HFFc6 (cell line): ENCODE results near the gene CLEC4C. TPM values are rescaled to one million over a fixed set of nuclear protein-coding genes. Genes with fewer than 3 reads are reported as not detected.
"Not testable (repeated sequence)": the region's sequence is repeated elsewhere in the genome, so short reads cannot be mapped to it uniquely, and the experiment has no call there.

Experiments
- DNase-seq: peaks from one replicate; pipeline ENCODE4 v3.0.0-alpha.2; 2018
- H3K27ac Mint-ChIP-seq: 2 replicates; pipeline ENCODE4 v1.8.0; 2020; ENCODE audit warnings: mild to moderate bottlenecking, mixed read lengths
- H3K27me3 Mint-ChIP-seq: 2 replicates; pipeline ENCODE4 v1.8.0; 2021; ENCODE audit warnings: mild to moderate bottlenecking, moderate library complexity, mixed read lengths; ENCODE audit not compliant: insufficient read depth
- H3K36me3 Mint-ChIP-seq: 2 replicates; pipeline ENCODE4 v1.8.0; 2021; ENCODE audit warnings: low read depth, mixed read lengths
- H3K4me1 Mint-ChIP-seq: 2 replicates; pipeline ENCODE4 v1.8.0; 2020; ENCODE audit warnings: low read depth, mixed read lengths
- H3K4me3 Mint-ChIP-seq: 2 replicates; pipeline ENCODE4 v1.8.0; 2020; ENCODE audit warnings: mild to moderate bottlenecking, moderate library complexity, mixed read lengths
- H3K9me3 Mint-ChIP-seq: 2 replicates; pipeline ENCODE4 v1.8.0; 2020; ENCODE audit warnings: mild to moderate bottlenecking, mixed read lengths
- total RNA-seq, 6 experiments: library from RNA; stranded (reverse); fragmentation: NEBNext Ultra II Directional; extraction: Animal tissue kit (Norgen Biotek cat#: 25700); gene quantifications; 2 replicates in 1 of 6; 3 replicates in 5 of 6; pipeline ENCODE4 v1.2.3, GENCODE V29; 2021
- TF ChIP-seq, protein P1 (sequence below): fragments of 200-600 bp; sonication (generic); IDR thresholded peaks from 2 replicates; pipeline ENCODE4 v1.5.0; 2021; ENCODE audit warnings: antibody characterized with exemption, mild to moderate bottlenecking

CLEC4C gene
- total RNA-seq, 6 experiments from 2014 or later: not detected

DNA sequence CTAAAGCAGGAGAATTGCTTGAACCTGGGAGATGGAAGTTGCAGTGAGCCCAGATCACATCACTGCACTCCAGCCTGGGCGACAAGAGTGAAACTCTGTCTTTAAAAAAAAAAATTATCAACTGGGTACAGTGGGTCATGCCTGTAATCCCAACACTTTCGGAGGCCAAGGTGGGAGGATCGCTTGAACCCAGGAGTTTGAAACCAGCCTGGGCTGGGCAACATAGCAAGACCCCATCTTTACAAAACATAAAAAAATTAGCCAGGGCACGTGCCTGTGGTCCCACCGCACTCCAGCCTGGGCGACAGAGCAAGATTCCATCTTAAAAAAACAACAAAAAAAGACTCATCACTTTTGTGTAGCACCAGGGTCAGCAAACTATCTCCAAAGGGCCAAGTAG lies 34.9 kb upstream of the CLEC4C start:
- no peaks in the 10 kb centered on the region for H3K9me3 Mint-ChIP-seq
- no peak for DNase-seq
- TF ChIP-seq, protein P1, sequence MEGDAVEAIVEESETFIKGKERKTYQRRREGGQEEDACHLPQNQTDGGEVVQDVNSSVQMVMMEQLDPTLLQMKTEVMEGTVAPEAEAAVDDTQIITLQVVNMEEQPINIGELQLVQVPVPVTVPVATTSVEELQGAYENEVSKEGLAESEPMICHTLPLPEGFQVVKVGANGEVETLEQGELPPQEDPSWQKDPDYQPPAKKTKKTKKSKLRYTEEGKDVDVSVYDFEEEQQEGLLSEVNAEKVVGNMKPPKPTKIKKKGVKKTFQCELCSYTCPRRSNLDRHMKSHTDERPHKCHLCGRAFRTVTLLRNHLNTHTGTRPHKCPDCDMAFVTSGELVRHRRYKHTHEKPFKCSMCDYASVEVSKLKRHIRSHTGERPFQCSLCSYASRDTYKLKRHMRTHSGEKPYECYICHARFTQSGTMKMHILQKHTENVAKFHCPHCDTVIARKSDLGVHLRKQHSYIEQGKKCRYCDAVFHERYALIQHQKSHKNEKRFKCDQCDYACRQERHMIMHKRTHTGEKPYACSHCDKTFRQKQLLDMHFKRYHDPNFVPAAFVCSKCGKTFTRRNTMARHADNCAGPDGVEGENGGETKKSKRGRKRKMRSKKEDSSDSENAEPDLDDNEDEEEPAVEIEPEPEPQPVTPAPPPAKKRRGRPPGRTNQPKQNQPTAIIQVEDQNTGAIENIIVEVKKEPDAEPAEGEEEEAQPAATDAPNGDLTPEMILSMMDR: no peak
- H3K36me3 Mint-ChIP-seq: no peaks in the 10 kb centered on the region
- H3K4me1 Mint-ChIP-seq: no peaks in the 10 kb centered on the region
- no peak overlapping the region for H3K27ac Mint-ChIP-seq
- H3K4me3 Mint-ChIP-seq: no peak overlapping the region
- H3K27me3 Mint-ChIP-seq: peaks cover 16% of the 10 kb centered on the region

DNA sequence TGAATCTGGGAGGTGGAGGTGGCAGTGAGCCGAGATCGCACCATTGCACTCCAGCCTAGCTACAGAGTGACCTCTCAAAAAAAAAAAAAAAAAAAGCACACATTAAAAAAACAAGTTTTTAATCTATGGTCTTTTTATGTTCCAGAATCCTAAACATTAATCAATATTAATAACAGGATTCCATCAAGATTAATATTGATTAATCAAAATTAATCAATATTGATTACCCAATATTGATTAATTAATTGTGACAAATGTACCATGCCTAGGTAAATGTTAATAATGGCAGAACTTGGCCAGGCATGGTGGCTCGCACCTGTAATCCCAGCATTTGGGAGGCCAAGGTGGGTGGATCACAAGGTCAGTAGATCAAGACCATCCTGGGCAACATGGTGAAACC lies 34.1 kb upstream of the CLEC4C start:
- no peak overlapping the region for H3K27ac Mint-ChIP-seq
- no peaks in the 10 kb centered on the region for H3K36me3 Mint-ChIP-seq
- H3K27me3 Mint-ChIP-seq: peaks cover 11% of the 10 kb centered on the region
- H3K4me1 Mint-ChIP-seq: no peaks in the 10 kb centered on the region
- H3K4me3 Mint-ChIP-seq: no peak overlapping the region
- no peak for DNase-seq
- H3K9me3 Mint-ChIP-seq: no peaks in the 10 kb centered on the region
- TF ChIP-seq, protein P1: no peak

DNA sequence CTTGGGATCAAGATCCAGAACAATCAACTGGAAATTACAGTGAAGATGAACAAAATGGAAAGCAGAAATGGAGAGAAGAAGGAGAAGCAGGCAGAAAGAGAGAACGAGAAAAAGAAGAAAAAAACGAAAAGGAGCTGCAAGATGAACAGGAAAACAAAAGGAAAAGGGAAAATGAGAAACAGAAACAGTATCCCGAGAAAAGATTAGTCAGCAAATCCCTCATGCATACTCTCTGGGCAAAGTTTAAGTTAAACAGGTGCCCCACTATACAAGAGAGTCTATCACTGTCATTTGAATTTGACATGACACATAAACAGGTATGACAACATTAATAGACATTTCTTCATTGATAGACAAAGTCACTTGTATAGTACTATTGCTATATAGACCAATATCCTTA lies 22.8 kb upstream of the CLEC4C start:
- TF ChIP-seq, protein P1: no peak
- no peak for DNase-seq
- Mint-ChIP-seq H3K36me3 (no peaks in the 10 kb centered on the region), H3K9me3 (no peaks in the 10 kb centered on the region; the same call in 1 of the 2 replicates), H3K27me3 (no peaks in the 10 kb centered on the region), H3K27ac (no peak overlapping the region), H3K4me1 (no peaks in the 10 kb centered on the region), H3K4me3 (peak overlapping the region; percentile 14; the same call in 1 of the 2 replicates)

DNA sequence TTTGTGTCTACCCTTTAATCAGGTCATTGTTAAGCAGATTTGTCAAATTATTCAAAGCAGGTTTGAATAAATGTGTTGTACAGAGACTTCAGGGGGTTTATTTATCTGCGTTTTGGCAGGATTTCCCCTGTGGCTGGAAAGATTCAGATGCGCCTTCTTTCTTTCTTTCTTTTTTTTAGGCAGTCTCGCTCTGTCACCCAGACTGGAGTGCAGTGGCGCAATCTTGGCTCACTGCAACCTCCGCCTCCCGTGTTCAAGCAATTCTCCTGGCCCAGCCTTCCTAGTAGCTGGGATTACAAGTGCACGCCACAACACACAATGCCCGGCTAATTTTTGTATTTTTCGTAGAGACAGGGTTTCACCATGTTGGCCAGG lies 11.6 kb upstream of the CLEC4C start:
- H3K9me3 Mint-ChIP-seq: peaks cover 4% of the 10 kb centered on the region; the same call in 1 of the 2 replicates
- no peak for DNase-seq

DNA sequence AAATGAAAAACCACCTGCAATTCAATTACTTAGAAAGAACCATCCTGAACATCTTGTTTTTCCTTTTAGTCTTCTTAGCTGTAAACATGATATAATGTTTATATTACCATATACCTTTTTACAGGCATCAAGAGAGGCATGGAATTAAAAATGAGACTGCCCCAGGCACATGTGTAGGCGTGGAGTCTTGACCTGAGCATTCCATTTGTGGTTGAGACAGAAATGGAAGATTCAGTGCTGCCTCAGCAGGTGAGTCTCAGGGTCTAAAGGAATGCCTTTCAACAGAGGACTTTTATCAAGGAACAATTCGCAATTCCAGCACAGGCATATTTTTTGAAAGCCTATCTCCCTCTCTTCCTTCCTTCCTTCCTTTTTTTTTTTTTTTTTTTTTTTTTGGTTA lies 9.8 kb upstream of the CLEC4C start:
- no peak overlapping the region for H3K27ac Mint-ChIP-seq

More for the DNA sequence above, 11.6 kb upstream of the CLEC4C start:
- TF ChIP-seq, protein P1: no peak
- no peak overlapping the region for H3K4me3 Mint-ChIP-seq
- H3K36me3 Mint-ChIP-seq: no peaks in the 10 kb centered on the region
- peaks cover 4% of the 10 kb centered on the region for H3K27me3 Mint-ChIP-seq
- no peak overlapping the region for H3K27ac Mint-ChIP-seq
- H3K4me1 Mint-ChIP-seq: no peaks in the 10 kb centered on the region

DNA sequence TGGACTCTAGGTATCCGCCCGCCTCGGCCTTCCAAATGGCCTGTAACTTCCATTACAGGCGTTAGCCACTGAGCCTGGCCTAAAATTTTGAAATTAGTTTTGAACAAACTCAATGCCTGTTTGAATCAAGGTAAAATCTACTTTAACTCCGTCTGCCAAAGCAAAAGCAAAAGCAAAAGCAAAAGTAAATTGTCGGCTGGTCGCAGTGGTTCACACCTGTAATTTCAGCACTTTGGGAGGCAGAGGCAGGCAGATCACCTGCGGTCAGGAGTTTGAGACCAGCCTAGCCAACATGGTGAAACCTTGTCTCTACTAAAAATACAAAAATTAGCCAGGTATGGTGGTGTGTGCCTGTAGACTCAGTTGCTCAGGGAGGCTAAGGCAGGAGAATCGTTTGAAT lies 8.5 kb upstream of the CLEC4C start:
- not testable (repeated sequence) for DNase-seq, H3K36me3 Mint-ChIP-seq, H3K4me1 Mint-ChIP-seq, H3K27me3 Mint-ChIP-seq, H3K27ac Mint-ChIP-seq, H3K9me3 Mint-ChIP-seq, H3K4me3 Mint-ChIP-seq

More for the DNA sequence above, 9.8 kb upstream of the CLEC4C start:
- Mint-ChIP-seq H3K27me3 (no peaks in the 10 kb centered on the region; the same call in none of the 2 replicates), H3K4me3 (no peak overlapping the region), H3K9me3 (no peaks in the 10 kb centered on the region), H3K4me1 (no peaks in the 10 kb centered on the region), H3K36me3 (no peaks in the 10 kb centered on the region)
- no peak for DNase-seq
- TF ChIP-seq, protein P1: no peak

DNA sequence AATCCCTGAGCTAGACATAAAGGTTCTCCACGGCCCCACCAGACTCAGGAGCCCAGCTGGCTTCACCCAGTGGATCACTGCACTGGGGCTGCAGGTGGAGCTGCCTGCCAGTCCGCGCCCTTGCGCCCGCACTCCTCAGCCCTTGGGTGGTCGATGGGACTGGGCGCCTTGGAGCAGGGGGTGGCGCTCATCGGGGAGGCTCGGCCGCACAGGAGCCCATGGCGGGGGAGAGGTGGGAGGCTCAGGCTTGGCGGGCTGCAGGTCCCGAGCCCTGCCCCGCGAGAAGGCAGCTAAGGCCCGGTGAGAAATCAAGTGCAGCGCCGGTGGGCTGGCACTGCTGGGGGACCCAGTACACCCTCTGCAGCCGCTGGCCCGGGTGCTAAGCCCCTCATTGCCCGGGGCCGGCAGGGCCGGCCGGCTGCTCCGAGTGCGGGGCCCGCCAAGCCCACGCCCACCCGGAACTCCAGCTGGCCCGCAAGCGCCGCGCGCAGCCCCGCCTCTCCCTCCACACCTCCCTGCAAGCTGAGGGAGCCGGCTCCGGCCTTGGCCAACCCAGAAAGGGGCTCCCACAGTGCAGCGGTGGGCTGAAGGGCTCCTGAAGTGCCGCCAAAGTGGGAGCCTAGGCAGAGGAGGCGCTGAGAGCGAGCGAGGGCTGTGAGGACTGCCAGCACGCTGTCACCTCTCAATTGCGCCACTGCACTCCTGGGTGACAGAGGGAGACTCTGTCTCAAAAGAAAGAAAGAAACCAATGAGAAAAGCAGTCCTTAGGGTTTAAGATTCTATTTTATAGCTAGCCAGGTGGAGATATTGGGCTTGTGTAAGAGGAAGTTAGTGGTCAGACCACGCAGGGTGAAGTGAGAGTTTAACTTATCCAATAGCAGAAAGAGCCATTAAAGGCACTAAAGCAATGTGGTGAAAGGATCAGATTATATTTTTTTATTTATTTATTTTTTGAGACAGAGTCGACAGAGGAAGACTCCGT lies 5.1 kb upstream of the CLEC4C start:
- H3K27ac Mint-ChIP-seq, H3K9me3 Mint-ChIP-seq, H3K27me3 Mint-ChIP-seq, H3K4me3 Mint-ChIP-seq, H3K36me3 Mint-ChIP-seq, H3K4me1 Mint-ChIP-seq, DNase-seq: not testable (repeated sequence)
